Measurements from ENCODE around the gene SLC37A1. TPM values are rescaled to one million over a fixed set of nuclear protein-coding genes. Genes with fewer than 3 reads are reported as not detected.
A peak's percentile ranks its signal among the peaks of the same experiment; 100 is the strongest.

Gene SLC37A1
- total and polyA plus RNA-seq, 7 donors = 2.3 to 98.5 (median 7.8) TPM

DNA sequence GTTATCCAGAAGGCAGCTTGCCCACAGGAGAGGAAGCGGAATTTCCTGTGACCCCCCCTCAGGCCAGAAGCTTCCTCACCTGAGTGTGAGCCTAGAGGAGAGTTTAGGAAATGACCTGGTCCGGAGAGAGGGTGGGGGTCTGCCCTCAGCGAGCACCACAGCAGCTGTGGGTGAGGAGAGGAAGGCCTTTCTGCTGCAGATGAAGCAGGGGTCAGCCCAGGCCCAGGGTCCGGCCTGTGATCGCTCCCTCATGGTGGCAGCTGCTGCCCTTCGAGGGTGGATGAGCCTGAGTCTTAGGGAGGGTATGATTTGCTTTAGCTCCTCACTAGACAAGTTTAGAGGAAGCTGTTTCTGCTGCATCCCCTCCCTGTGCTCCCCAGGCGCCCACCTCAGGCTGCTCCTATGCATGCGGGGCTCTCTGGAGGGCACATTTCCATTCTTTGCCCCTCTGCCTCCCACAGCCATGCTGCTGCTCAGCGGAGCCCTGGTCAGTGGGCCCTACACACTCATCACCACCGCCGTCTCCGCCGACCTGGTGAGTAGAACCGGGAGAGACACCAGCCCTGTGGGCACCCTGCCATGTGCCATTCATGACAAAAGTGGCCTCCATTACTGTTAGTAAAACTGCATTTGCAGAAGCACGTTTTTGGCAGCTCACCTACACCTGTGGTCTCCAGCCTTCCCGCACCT lies 53.0 kb downstream of the SLC37A1 start:
- H3K9me3 ChIP-seq = no peaks in the 10 kb centered on the region
- WGBS, 2 donors = 93% methylated on average over 16 of the region's 16 CpGs
- intact Hi-C loops (cut with DNase I) = loop anchor here (10.0 kb wide), 1 partner anchor 48 kb away; no protein-coding TSS in a partner anchor
- no peaks in the 10 kb centered on the region for H3K4me1 ChIP-seq
- peaks cover 0 to 30% (median 0%) of the 10 kb centered on the region in 4 donors for H3K36me3 ChIP-seq
- no peak overlapping the region for H3K4me3 ChIP-seq
- DNase-seq = peak; percentile 61
- TF ChIP-seq EP300 (IDR thresholded peaks at IDR 0.05) (no peak), POLR2AphosphoS5 (IDR thresholded peaks at IDR 0.05) (no peak), POLR2A (IDR thresholded peaks at IDR 0.05) (no peak)
- TF ChIP-seq, protein P1, sequence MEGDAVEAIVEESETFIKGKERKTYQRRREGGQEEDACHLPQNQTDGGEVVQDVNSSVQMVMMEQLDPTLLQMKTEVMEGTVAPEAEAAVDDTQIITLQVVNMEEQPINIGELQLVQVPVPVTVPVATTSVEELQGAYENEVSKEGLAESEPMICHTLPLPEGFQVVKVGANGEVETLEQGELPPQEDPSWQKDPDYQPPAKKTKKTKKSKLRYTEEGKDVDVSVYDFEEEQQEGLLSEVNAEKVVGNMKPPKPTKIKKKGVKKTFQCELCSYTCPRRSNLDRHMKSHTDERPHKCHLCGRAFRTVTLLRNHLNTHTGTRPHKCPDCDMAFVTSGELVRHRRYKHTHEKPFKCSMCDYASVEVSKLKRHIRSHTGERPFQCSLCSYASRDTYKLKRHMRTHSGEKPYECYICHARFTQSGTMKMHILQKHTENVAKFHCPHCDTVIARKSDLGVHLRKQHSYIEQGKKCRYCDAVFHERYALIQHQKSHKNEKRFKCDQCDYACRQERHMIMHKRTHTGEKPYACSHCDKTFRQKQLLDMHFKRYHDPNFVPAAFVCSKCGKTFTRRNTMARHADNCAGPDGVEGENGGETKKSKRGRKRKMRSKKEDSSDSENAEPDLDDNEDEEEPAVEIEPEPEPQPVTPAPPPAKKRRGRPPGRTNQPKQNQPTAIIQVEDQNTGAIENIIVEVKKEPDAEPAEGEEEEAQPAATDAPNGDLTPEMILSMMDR (IDR thresholded peaks at IDR 0.05) = no peak
- no peak overlapping the region for H3K27ac ChIP-seq
- H3K27me3 ChIP-seq = no peaks in the 10 kb centered on the region

DNA sequence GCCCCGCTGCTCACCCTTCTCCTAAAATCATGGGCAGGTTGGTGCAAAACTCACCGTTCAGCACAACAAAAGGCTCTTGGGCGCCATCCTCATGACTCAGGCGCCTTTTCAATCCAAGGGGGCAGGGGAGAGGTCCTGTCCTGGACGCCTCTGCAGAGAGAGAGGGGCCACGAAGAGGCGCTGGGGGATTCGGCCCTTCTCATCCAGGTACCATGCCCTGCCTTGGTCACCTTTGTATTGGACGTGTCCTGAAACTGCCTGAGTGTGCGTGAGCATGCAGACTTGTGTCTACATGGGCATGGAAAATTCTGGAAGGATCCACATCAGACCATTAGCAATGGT lies 53.5 kb downstream of the SLC37A1 start:
- intact Hi-C loops (cut with DNase I) = loop anchor here (10.0 kb wide), 1 partner anchor 48 kb away; no protein-coding TSS in a partner anchor

DNA sequence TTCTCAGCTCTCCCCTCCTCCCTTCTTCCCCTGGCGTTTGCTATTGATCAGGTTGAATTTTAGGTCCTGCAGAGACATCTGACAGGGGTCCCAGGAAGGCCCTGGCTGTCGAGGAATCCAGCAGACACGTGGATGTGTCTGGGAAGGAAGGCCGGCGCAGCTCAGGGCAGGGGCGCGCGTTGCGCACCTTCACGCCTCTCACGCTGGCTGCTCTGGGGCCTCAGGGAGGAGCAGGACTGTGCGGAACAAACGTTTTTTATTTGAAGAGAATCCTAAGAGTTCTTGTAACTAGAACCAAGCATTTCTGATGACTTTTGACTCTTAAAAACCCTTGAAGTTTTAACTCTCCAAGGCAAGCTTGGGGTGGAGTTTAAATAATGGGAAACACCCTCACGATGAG lies 54.2 kb downstream of the SLC37A1 start:
- DNase-seq = peak; percentile 46
- Histone ChIP-seq H3K27me3 (no peaks in the 10 kb centered on the region), H3K4me3 (no peak overlapping the region), H3K36me3 (peaks cover 0 to 20% (median 0%) of the 10 kb centered on the region in 4 donors), H3K9me3 (no peaks in the 10 kb centered on the region), H3K27ac (no peak overlapping the region), H3K4me1 (no peaks in the 10 kb centered on the region)
- 88 to 92% methylated on average over 14 of the region's 14 CpGs for WGBS, 2 donors
- intact Hi-C loops (cut with DNase I) = loop anchor here (10.0 kb wide), 1 partner anchor 47 kb away; no protein-coding TSS in a partner anchor
- TF ChIP-seq POLR2A (IDR thresholded peaks at IDR 0.05) (no peak), EP300 (IDR thresholded peaks at IDR 0.05) (no peak), POLR2AphosphoS5 (IDR thresholded peaks at IDR 0.05) (no peak)
- TF ChIP-seq, protein P1 (IDR thresholded peaks at IDR 0.05) = no peak

More for the DNA sequence above, 53.5 kb downstream of the SLC37A1 start:
- Histone ChIP-seq H3K4me1 (no peaks in the 10 kb centered on the region), H3K27ac (no peak overlapping the region), H3K4me3 (no peak overlapping the region), H3K9me3 (no peaks in the 10 kb centered on the region), H3K36me3 (peaks cover 0 to 25% (median 0%) of the 10 kb centered on the region in 4 donors), H3K27me3 (no peaks in the 10 kb centered on the region)
- 86 to 94% methylated on average over 10 of the region's 10 CpGs for WGBS, 2 donors
- TF ChIP-seq EP300 (IDR thresholded peaks at IDR 0.05) (no peak), POLR2AphosphoS5 (IDR thresholded peaks at IDR 0.05) (no peak), POLR2A (IDR thresholded peaks at IDR 0.05) (no peak)
- TF ChIP-seq, protein P1 (IDR thresholded peaks at IDR 0.05) = no peak
- DNase-seq = peak; percentile 40

DNA sequence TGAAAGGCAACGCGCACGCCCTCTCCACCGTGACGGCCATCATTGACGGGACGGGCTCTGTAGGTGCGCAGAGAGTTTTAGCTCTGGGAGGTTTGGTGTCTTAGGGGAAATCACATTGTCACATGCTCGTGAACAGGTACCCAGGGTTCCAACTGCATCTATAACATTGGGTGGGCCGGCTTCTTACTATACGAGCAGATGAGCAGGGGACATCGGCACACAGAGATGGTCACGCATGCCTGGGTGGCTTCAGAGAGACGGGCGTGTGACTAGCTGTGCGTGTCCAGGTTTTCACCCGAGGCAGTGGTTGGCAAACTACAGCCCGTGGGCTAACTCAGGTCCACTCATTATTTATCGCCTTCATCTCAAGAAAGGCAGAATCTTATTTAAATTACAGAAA lies 54.7 kb downstream of the SLC37A1 start:
- no peak overlapping the region for H3K4me3 ChIP-seq
- intact Hi-C loops (cut with DNase I) = loop anchor here (10.0 kb wide), 1 partner anchor 46 kb away; no protein-coding TSS in a partner anchor
- no peak overlapping the region for H3K27ac ChIP-seq
- peaks cover 0 to 15% (median 0%) of the 10 kb centered on the region in 4 donors for H3K36me3 ChIP-seq
- peak; percentile 28 for DNase-seq
- no peaks in the 10 kb centered on the region for H3K4me1 ChIP-seq
- H3K9me3 ChIP-seq = no peaks in the 10 kb centered on the region
- 93 to 96% methylated on average over 19 of the region's 19 CpGs for WGBS, 2 donors
- H3K27me3 ChIP-seq = no peaks in the 10 kb centered on the region
- TF ChIP-seq POLR2A (IDR thresholded peaks at IDR 0.05) = no peak
- TF ChIP-seq, protein P1 (IDR thresholded peaks at IDR 0.05) = no peak
- TF ChIP-seq POLR2AphosphoS5 (IDR thresholded peaks at IDR 0.05) = no peak
- TF ChIP-seq EP300 (IDR thresholded peaks at IDR 0.05) = no peak

Data from sigmoid colon (tissue), 7 donors.